ENCODE data around the gene CAPN1.

CAPN1 gene

DNA sequence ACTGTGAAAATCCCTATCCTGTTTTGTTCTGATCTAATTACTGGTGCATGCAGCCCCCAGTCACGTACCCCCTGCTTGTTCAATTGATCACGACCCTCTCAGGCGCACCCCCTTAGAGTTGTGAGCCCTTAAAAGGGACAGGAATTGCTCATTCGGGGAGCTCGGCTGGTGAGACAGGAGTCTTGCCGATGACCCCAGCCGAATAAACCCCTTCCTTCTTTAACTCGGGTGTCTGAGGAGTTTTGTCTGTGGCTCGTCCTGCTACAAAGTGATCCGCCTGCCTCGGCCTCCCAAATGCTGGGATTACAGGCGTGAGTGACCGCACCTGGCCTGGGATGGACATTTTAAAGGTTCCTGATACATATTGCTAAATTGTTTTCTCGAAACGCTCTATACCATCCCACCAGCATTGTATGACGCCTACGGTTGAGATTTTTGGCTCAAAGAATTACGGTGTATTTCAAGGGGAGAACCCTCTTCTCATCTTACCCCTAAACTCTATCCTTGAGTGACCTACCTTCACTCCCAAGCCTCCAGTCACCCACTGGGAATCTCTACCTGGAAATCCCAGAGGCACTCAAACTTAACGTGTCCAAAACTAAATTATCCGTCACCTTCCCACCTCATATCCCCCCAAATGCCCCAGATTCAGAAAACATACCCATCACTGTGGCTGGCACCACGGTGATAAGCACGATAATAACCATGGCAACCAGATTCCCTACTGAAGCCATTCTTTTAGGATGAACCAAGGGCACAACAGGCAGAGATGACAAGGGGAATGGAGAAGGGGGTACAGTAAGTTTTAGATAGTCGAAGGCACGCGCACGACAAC lies 79.2 kb downstream of the CAPN1 start:
- no peak for DNase-seq (ENCODE audit: low read depth, low spot score)
